Natural killer cell (primary cell): ENCODE measurements around the gene GPSM3. TPM values are rescaled to one million over a fixed set of nuclear protein-coding genes. Genes with fewer than 3 reads are reported as not detected.

Experiments
- ATAC-seq, 3 donors: fragments of 150-1000 bp in 2 of 3; fragments of 200-7000 bp in 1 of 3; cut with Tn5 transposase; 1 replicate in 1 of 3; 2 replicates in 2 of 3; pipeline ENCODE4 v1.10.0; 2021; ENCODE audit warnings: mild to moderate bottlenecking in 2 of 3, moderate library complexity in 2 of 3
- DNase-seq, 2 donors: peaks; one replicate each; pipeline versions ENCODE4 v3.0.0 to v3.0.0-alpha.2; 2013 to 2021; ENCODE audit warnings: mixed read lengths in 1 of 2
- H3K27ac ChIP-seq: one replicate; pipeline ENCODE4 v1.5.1; 2013; ENCODE audit warnings: mild to moderate bottlenecking, low read length
- H3K27me3 ChIP-seq: one replicate; pipeline ENCODE4 v1.6.1; 2013; ENCODE audit warnings: low read length; ENCODE audit not compliant: control insufficient read depth, insufficient read depth
- H3K36me3 ChIP-seq: one replicate; pipeline ENCODE4 v1.6.1; 2013; ENCODE audit warnings: low read length; ENCODE audit not compliant: control insufficient read depth, insufficient read depth
- H3K4me1 ChIP-seq: one replicate; pipeline ENCODE4 v1.6.1; 2013; ENCODE audit warnings: low read length; ENCODE audit not compliant: control insufficient read depth, insufficient read depth
- H3K4me3 ChIP-seq: one replicate; pipeline ENCODE4 v1.5.1; 2013; ENCODE audit warnings: low read length
- H3K9me3 ChIP-seq: one replicate; pipeline ENCODE4 v1.6.1; 2013; ENCODE audit warnings: low read length; ENCODE audit not compliant: control insufficient read depth, insufficient read depth
- H3K27ac Mint-ChIP-seq, 2 donors: one replicate each; pipeline ENCODE4 v1.8.0; 2022; ENCODE audit warnings: mild to moderate bottlenecking in 2 of 2, mixed read lengths in 2 of 2, moderate library complexity in 1 of 2
- H3K27me3 Mint-ChIP-seq, 2 donors: one replicate each; pipeline ENCODE4 v1.8.0; 2022; ENCODE audit warnings: low read depth in 2 of 2, mixed read lengths in 2 of 2
- H3K36me3 Mint-ChIP-seq: one replicate; pipeline ENCODE4 v1.8.0; 2022; ENCODE audit warnings: mixed read lengths
- H3K4me1 Mint-ChIP-seq, 2 donors: one replicate each; pipeline ENCODE4 v1.8.0; 2022; ENCODE audit warnings: mixed read lengths in 2 of 2
- H3K4me3 Mint-ChIP-seq: one replicate; pipeline ENCODE4 v1.8.0; 2022; ENCODE audit warnings: mild to moderate bottlenecking, moderate library complexity, mixed read lengths
- H3K9me3 Mint-ChIP-seq, 2 donors: one replicate each; pipeline ENCODE4 v1.8.0; 2022; ENCODE audit warnings: mixed read lengths in 2 of 2
- WGBS: methylation state at CpG from one replicate; pipeline ENCODE4 v1.1.7; 2013; ENCODE audit warnings: missing lambda C conversion rate; ENCODE audit not compliant: insufficient coverage; 5-methylcytosine and 5-hydroxymethylcytosine counted together
- intact Hi-C: fragments of 100-400 bp; cut with micrococcal nuclease; formaldehyde crosslinking; loops from one replicate; pipeline ENCODE4 v1.14.2; 2022
- total RNA-seq, 4 donors: library from RNA; stranded (reverse); fragments of 120-200 nt in 1 of 4; gene quantifications; one replicate each; pipeline versions ENCODE4 v1.2.3 to v1.2.4, GENCODE V29; 2013 to 2022
- TF ChIP-seq, protein P1 (sequence below): fragments of 200-600 bp; IDR thresholded peaks from one replicate; pipeline ENCODE4 v1.8.0; 2022; ENCODE audit warnings: antibody characterized with exemption

GPSM3 gene
- total RNA-seq, 3 donors from 2014 or later (not counting 1 experiment from before 2014, with no cell fraction given) = 216 to 240 (median 221) TPM

- Mint-ChIP-seq H3K9me3 (no peaks in the 10 kb centered on the region), H3K36me3 (no peaks in the 10 kb centered on the region), H3K4me3 (peak overlapping the region; percentile 98), H3K4me1 (peaks cover 44 to 61% of the 10 kb centered on the region in 2 donors), H3K27me3 (no peaks in the 10 kb centered on the region), H3K27ac (peak overlapping the region; percentile 99)
- Histone ChIP-seq H3K36me3 (peaks cover 4% of the 10 kb centered on the region), H3K4me3 (peak overlapping the region; percentile 100), H3K27ac (peak overlapping the region; percentile 100), H3K4me1 (peaks cover 56% of the 10 kb centered on the region), H3K9me3 (no peaks in the 10 kb centered on the region), H3K27me3 (no peaks in the 10 kb centered on the region)
- peak; percentile 68 to 80 for DNase-seq
- peak; percentile 1 to 3 (median 3) for ATAC-seq
- intact Hi-C loops = loop anchor here (1.0 to 10.0 kb wide), 6 partner anchors 18 to 776 kb away; partner anchors contain the start of genes ATF6B, DXO, PPT2 and PSMB8
- TF ChIP-seq, protein P1, sequence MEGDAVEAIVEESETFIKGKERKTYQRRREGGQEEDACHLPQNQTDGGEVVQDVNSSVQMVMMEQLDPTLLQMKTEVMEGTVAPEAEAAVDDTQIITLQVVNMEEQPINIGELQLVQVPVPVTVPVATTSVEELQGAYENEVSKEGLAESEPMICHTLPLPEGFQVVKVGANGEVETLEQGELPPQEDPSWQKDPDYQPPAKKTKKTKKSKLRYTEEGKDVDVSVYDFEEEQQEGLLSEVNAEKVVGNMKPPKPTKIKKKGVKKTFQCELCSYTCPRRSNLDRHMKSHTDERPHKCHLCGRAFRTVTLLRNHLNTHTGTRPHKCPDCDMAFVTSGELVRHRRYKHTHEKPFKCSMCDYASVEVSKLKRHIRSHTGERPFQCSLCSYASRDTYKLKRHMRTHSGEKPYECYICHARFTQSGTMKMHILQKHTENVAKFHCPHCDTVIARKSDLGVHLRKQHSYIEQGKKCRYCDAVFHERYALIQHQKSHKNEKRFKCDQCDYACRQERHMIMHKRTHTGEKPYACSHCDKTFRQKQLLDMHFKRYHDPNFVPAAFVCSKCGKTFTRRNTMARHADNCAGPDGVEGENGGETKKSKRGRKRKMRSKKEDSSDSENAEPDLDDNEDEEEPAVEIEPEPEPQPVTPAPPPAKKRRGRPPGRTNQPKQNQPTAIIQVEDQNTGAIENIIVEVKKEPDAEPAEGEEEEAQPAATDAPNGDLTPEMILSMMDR = no peak
- under 1% methylated on average over 53 of the region's 58 CpGs for WGBS
These were observed 3.6 kb upstream of the GPSM3 start for GRCh38 chr6:32195902-32196681.

DNA sequence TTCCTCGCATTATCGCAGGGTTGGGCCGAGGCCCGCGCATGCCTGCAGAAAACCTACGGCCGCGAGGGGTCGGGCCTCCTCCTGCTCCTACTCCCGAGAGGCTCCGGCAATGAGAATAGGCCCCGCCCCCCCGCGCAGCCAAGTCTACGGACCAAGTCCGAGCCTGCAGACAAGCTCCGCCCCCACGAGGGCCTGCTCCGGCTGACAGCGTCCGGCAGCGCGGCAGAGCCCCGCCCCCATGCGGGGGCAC is 3.1 kb upstream of the GPSM3 start:
- WGBS = under 1% methylated on average over 25 of the region's 25 CpGs
- no peak overlapping the region for H3K4me3 ChIP-seq
- peak; percentile 79 to 94 (median 82) for ATAC-seq

DNA sequence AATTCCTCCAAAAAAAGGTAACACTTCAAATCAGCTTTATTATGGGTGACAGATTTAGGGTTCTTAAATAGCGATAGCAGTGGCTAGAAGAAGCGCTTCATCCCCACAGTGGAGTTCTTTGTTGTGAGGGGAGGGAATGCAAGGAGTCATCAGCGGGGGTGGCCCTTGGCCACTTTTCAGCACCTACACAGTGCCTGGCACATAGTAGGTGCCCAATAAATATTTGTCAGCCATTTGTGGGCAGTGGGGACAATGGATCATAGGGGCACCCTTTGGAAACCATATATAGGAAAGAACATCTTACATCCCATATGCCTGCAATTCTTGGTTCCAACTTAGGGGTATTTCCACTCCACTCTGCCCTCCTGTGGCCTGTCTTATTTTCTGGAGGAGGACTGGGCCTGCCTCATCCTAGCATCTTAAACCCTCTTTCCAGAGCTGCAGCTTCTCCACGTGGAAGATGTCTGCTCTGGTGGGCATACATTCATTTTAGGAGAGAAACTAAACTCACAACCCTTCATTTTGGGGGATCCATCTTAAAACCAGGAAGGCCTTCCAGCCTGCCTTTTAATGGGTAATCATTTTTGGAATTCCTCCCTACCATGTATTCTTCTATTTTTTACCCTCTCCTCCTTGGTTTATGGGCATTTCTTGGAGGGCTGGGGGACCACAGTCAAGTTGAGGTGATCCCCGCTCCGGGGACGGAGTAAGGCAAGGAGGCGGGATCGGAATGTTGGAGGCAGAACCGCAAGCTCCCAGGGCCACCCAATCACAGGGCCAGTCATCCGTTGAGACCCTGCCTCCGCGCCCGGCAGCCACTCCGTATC is 2.6 kb upstream of the GPSM3 start:
- no peaks in the 10 kb centered on the region for H3K27me3 Mint-ChIP-seq
- Histone ChIP-seq H3K27me3 (no peaks in the 10 kb centered on the region), H3K4me3 (peak overlapping the region; percentile 31), H3K9me3 (no peaks in the 10 kb centered on the region), H3K27ac (peak overlapping the region; percentile 82), H3K4me1 (peaks cover 65% of the 10 kb centered on the region), H3K36me3 (peaks cover 7% of the 10 kb centered on the region)
- H3K4me3 Mint-ChIP-seq = peak overlapping the region; percentile 98
- H3K27ac Mint-ChIP-seq = peak overlapping the region; percentile 99
- no peaks in the 10 kb centered on the region for H3K36me3 Mint-ChIP-seq
- WGBS = 13% methylated on average over 14 of the region's 15 CpGs
- DNase-seq (peak; percentile 25 to 70), ATAC-seq (no peak)
- peaks cover 50 to 71% of the 10 kb centered on the region in 2 donors for H3K4me1 Mint-ChIP-seq
- TF ChIP-seq, protein P1 = peak; percentile 61
- intact Hi-C loops = loop anchor here (1.0 to 10.0 kb wide), 6 partner anchors 17 to 777 kb away; partner anchors contain the start of genes ATF6B, DXO, PPT2 and PSMB8
- H3K9me3 Mint-ChIP-seq = no peaks in the 10 kb centered on the region

More for the DNA sequence above, 3.1 kb upstream of the GPSM3 start:
- Mint-ChIP-seq H3K27ac (peak overlapping the region; percentile 99), H3K9me3 (no peaks in the 10 kb centered on the region), H3K4me1 (peaks cover 46 to 67% of the 10 kb centered on the region in 2 donors), H3K36me3 (no peaks in the 10 kb centered on the region), H3K27me3 (no peaks in the 10 kb centered on the region), H3K4me3 (peak overlapping the region; percentile 98)
- no peaks in the 10 kb centered on the region for H3K27me3 ChIP-seq
- intact Hi-C loops = loop anchor here (1.0 to 10.0 kb wide), 6 partner anchors 17 to 777 kb away; partner anchors contain the start of genes ATF6B, DXO, PPT2 and PSMB8
- peaks cover 61% of the 10 kb centered on the region for H3K4me1 ChIP-seq
- TF ChIP-seq, protein P1 = peak; percentile 36
- DNase-seq = peak; percentile 99
- H3K9me3 ChIP-seq = no peaks in the 10 kb centered on the region
- H3K27ac ChIP-seq = peak overlapping the region; percentile 100
- peaks cover 7% of the 10 kb centered on the region for H3K36me3 ChIP-seq
